Suprapubic skin (tissue), 4 donors: ENCODE data around the gene RTL1. TPM values are rescaled to one million over a fixed set of nuclear protein-coding genes. Genes with fewer than 3 reads are reported as not detected.
A peak's percentile ranks its signal among the peaks of the same experiment; 100 is the strongest.

Experiments used
- DNase-seq, 2 donors: peaks; one replicate each; pipeline ENCODE4 v3.0.0-alpha.2; 2019; ENCODE audit warnings: low spot score in 2 of 2
- H3K27ac ChIP-seq: fragments of 200-600 bp; sonication (generic); one replicate; pipeline ENCODE4 v1.5.1; 2019
- H3K27me3 ChIP-seq: fragments of 200-600 bp; sonication (generic); one replicate; pipeline ENCODE4 v1.5.1; 2019
- H3K36me3 ChIP-seq: fragments of 200-600 bp; sonication (generic); one replicate; pipeline ENCODE4 v1.5.1; 2019
- H3K4me1 ChIP-seq: fragments of 200-600 bp; sonication (generic); one replicate; pipeline ENCODE4 v1.5.1; 2019
- H3K4me3 ChIP-seq: fragments of 200-600 bp; sonication (generic); one replicate; pipeline ENCODE4 v1.5.1; 2019; ENCODE audit warnings: mild to moderate bottlenecking
- H3K9me3 ChIP-seq: fragments of 200-600 bp; sonication (generic); one replicate; pipeline ENCODE4 v1.5.1; 2019
- EP300 ChIP-seq: sonication (generic); formaldehyde crosslinking; IDR thresholded peaks from one replicate; pipeline ENCODE4 v1.6.1; 2017; ENCODE audit warnings: antibody characterized with exemption
- POLR2A ChIP-seq, 2 donors: fragments of 450-650 bp; IDR thresholded peaks; one replicate each; pipeline ENCODE4 v1.6.1; 2017; ENCODE audit warnings: antibody characterized with exemption in 2 of 2, mild to moderate bottlenecking in 2 of 2, moderate library complexity in 2 of 2
- POLR2AphosphoS5 ChIP-seq, 3 donors: sonication (generic); formaldehyde crosslinking; IDR thresholded peaks; one replicate each; pipeline ENCODE4 v1.6.1; 2017; ENCODE audit warnings: antibody characterized with exemption in 3 of 3
- WGBS: methylation state at CpG from one replicate; pipeline ENCODE4 v1.1.5; 2018; 5-methylcytosine and 5-hydroxymethylcytosine counted together
- total RNA-seq, 4 donors: library from RNA; depleted of rRNA; stranded (reverse); fragments of >200 nt; gene quantifications; one replicate each; pipeline ENCODE4 v1.1.0, GENCODE V29; 2016
- TF ChIP-seq, protein P1 (sequence below), 2 donors: fragments of 200-600 bp in 1 of 2; fragments of 450-650 bp in 1 of 2; sonication (generic) in 1 of 2; IDR thresholded peaks; one replicate each; pipeline ENCODE4 v1.5.1; 2016 to 2019; ENCODE audit warnings: antibody characterized with exemption in 2 of 2, mild to moderate bottlenecking in 1 of 2, moderate library complexity in 1 of 2

RTL1 gene
- total RNA-seq, result not detected

- TF ChIP-seq POLR2A (IDR thresholded peaks at IDR 0.05), result no peak
- TF ChIP-seq POLR2AphosphoS5 (IDR thresholded peaks at IDR 0.05), result no peak
- Histone ChIP-seq H3K4me3 (no peak within 1 kb of the TSS), H3K36me3 (no peaks in the 10 kb centered on the region), H3K9me3 (no peaks in the 10 kb centered on the region), H3K4me1 (peaks cover 14% of the 10 kb centered on the region), H3K27me3 (peaks cover 78% of the 10 kb centered on the region), H3K27ac (no peak within 1 kb of the TSS)
- 76% methylated on average over 11 of the region's 12 CpGs for WGBS
- peak in 1 of 2 donors; percentile 31 for DNase-seq
Observed at GRCh38 chr14:100903672-100904185, at the start of gene RTL1. Gene RTL1, minus strand, starts transcription at chr14:100903722. Its CDS starts 18,934 bp downstream, at chr14:100884788.

DNA sequence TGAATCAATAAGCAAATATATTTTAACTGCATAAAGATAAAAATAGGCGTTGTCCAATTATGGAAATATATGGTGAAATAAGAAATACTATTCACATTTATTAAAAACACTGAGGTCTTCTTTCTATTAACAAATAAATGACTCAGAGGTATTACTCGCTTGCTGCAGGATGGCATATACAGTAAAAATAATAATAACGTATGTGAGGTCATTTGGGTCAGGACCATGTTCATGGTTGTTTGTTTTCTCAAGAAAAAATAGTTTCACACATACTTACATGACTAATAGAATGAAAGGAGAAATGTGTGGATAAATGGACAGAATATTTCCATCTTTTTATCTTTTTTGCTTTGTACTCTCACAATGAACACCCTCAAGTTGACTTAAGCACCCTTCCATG lies 46.5 kb upstream of the RTL1 start:
- WGBS, result 91% methylated on average over 3 of the region's 3 CpGs
- Histone ChIP-seq H3K36me3 (no peaks in the 10 kb centered on the region), H3K4me3 (no peak overlapping the region), H3K9me3 (no peaks in the 10 kb centered on the region), H3K4me1 (no peaks in the 10 kb centered on the region), H3K27ac (no peak overlapping the region), H3K27me3 (no peaks in the 10 kb centered on the region)
- no peak for DNase-seq
- TF ChIP-seq, protein P1, sequence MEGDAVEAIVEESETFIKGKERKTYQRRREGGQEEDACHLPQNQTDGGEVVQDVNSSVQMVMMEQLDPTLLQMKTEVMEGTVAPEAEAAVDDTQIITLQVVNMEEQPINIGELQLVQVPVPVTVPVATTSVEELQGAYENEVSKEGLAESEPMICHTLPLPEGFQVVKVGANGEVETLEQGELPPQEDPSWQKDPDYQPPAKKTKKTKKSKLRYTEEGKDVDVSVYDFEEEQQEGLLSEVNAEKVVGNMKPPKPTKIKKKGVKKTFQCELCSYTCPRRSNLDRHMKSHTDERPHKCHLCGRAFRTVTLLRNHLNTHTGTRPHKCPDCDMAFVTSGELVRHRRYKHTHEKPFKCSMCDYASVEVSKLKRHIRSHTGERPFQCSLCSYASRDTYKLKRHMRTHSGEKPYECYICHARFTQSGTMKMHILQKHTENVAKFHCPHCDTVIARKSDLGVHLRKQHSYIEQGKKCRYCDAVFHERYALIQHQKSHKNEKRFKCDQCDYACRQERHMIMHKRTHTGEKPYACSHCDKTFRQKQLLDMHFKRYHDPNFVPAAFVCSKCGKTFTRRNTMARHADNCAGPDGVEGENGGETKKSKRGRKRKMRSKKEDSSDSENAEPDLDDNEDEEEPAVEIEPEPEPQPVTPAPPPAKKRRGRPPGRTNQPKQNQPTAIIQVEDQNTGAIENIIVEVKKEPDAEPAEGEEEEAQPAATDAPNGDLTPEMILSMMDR (IDR thresholded peaks at IDR 0.05), result no peak
- TF ChIP-seq POLR2AphosphoS5 (IDR thresholded peaks at IDR 0.05), result no peak
- TF ChIP-seq EP300, result no peak
- TF ChIP-seq POLR2A (IDR thresholded peaks at IDR 0.05), result no peak

- TF ChIP-seq POLR2A (IDR thresholded peaks at IDR 0.05) (no peak), POLR2AphosphoS5 (IDR thresholded peaks at IDR 0.05) (no peak), EP300 (no peak)
- TF ChIP-seq, protein P1 (IDR thresholded peaks at IDR 0.05), result no peak
- Histone ChIP-seq H3K36me3 (no peaks in the 10 kb centered on the region), H3K9me3 (no peaks in the 10 kb centered on the region), H3K27ac (no peak overlapping the region), H3K27me3 (peaks cover 3% of the 10 kb centered on the region), H3K4me1 (no peaks in the 10 kb centered on the region), H3K4me3 (no peak overlapping the region)
- no peak for DNase-seq
- WGBS, result 93% methylated on average over 2 of the region's 2 CpGs
Observed at GRCh38 chr14:100944052-100944451, 40.5 kb upstream of the RTL1 start.

DNA sequence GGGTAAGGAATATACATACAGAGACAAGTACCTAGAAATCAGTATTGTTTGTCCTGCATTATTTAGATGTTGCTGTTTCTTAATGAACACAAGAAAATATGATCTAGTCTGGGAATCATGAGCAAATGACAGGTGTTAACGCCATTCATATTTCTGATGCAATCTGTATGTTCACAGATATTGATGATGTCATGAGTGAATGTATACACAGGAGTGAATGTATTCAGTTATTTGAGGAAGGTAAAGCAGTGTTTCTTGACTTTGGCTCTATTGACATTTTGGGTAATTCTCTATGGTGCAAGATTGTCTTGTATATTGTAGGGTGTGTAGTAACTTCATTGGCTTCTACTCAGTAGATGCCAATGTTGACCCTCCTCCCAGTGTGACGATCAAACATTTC lies 26.7 kb upstream of the RTL1 start:
- Histone ChIP-seq H3K36me3 (no peaks in the 10 kb centered on the region), H3K27me3 (no peaks in the 10 kb centered on the region)

GRCh38 chr14:100915560-100915959 lies 12.0 kb upstream of the RTL1 start:
- Histone ChIP-seq H3K27ac (no peak overlapping the region), H3K4me3 (no peak overlapping the region), H3K9me3 (no peaks in the 10 kb centered on the region), H3K36me3 (no peaks in the 10 kb centered on the region), H3K4me1 (no peaks in the 10 kb centered on the region), H3K27me3 (peaks cover 4% of the 10 kb centered on the region)
- TF ChIP-seq, protein P1 (IDR thresholded peaks at IDR 0.05), result no peak
- TF ChIP-seq EP300 (no peak), POLR2AphosphoS5 (IDR thresholded peaks at IDR 0.05) (no peak), POLR2A (IDR thresholded peaks at IDR 0.05) (no peak)
- no peak for DNase-seq
- WGBS, result 58% methylated on average over 2 of the region's 2 CpGs

More for the DNA sequence above, 26.7 kb upstream of the RTL1 start:
- H3K4me3 ChIP-seq, result no peak overlapping the region
- no peak for DNase-seq
- no peaks in the 10 kb centered on the region for H3K4me1 ChIP-seq
- TF ChIP-seq POLR2A (IDR thresholded peaks at IDR 0.05) (no peak), EP300 (no peak), POLR2AphosphoS5 (IDR thresholded peaks at IDR 0.05) (no peak)
- TF ChIP-seq, protein P1 (IDR thresholded peaks at IDR 0.05), result no peak
- no peak overlapping the region for H3K27ac ChIP-seq
- 91% methylated on average over 2 of the region's 2 CpGs for WGBS
- no peaks in the 10 kb centered on the region for H3K9me3 ChIP-seq

DNA sequence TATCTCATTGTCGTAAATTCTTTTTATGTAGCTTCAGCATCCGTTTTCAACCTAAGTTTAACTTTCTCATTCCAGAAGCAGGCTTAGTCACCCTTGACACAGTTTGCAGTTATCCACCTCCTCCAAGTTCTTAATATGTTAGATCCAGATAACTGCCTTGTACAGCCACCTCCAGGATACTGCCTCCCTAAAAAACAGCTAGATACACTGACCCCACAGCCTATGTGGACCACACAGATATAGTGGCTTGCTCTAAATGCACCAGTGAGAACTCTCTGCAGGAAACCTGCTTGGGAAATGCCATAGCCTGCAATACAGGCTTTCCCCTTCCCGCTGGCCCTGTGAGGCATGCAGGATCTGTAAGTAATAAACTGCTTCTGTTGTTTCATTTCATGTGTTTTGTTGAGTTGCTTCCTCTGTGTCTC lies 11.1 kb upstream of the RTL1 start:
- Histone ChIP-seq H3K36me3 (no peaks in the 10 kb centered on the region), H3K9me3 (no peaks in the 10 kb centered on the region), H3K27me3 (peaks cover 4% of the 10 kb centered on the region), H3K4me1 (no peaks in the 10 kb centered on the region), H3K4me3 (no peak overlapping the region), H3K27ac (no peak overlapping the region)
- no peak for DNase-seq
- TF ChIP-seq EP300, result no peak
- no peak for TF ChIP-seq POLR2A (IDR thresholded peaks at IDR 0.05)
- TF ChIP-seq, protein P1 (IDR thresholded peaks at IDR 0.05), result no peak
- TF ChIP-seq POLR2AphosphoS5 (IDR thresholded peaks at IDR 0.05), result no peak
- WGBS, result 61% methylated on average over 3 of the region's 3 CpGs
